ENCODE results near the gene LRMDA. TPM values are rescaled to one million over a fixed set of nuclear protein-coding genes. Genes with fewer than 3 reads are reported as not detected.
A peak's percentile ranks its signal among the peaks of the same experiment; 100 is the strongest.

Gene LRMDA
- total RNA-seq, 4 donors from 2014 or later: 0.76 to 6.4 (median 1.3) TPM

- WGBS, 2 donors: 76 to 80% methylated on average over 2 of the region's 2 CpGs
- intact Hi-C loops (cut with DNase I; ENCODE audit: low total_unique reads): no loop called here
- TF ChIP-seq CTCF (IDR thresholded peaks at IDR 0.05) (no peak), POLR2A (IDR thresholded peaks at IDR 0.05) (no peak)
- no peak overlapping the region for H3K4me3 ChIP-seq (ENCODE audit: low read depth, poor library complexity, severe bottlenecking)
- no peak for DNase-seq (ENCODE audit: low spot score in 2 of 2)
Measured at GRCh38 chr10:75541411-75541810, 110.0 kb downstream of the LRMDA start.

- TF ChIP-seq CTCF (IDR thresholded peaks at IDR 0.05) (no peak), POLR2A (IDR thresholded peaks at IDR 0.05) (no peak)
- DNase-seq (ENCODE audit: low spot score in 2 of 2): no peak
- 58 to 71% methylated on average over 2 of the region's 2 CpGs for WGBS, 2 donors
- H3K4me3 ChIP-seq (ENCODE audit: low read depth, poor library complexity, severe bottlenecking): no peak overlapping the region
- intact Hi-C loops (cut with DNase I; ENCODE audit: low total_unique reads): no loop called here
Measured at GRCh38 chr10:75542084-75542483, 110.7 kb downstream of the LRMDA start.

GRCh38 chr10:75542906-75543305, 111.5 kb downstream of the LRMDA start:
- DNase-seq (ENCODE audit: low spot score in 2 of 2): peak; percentile 78 to 92
- TF ChIP-seq CTCF (IDR thresholded peaks at IDR 0.05) (no peak), POLR2A (IDR thresholded peaks at IDR 0.05) (no peak)
- H3K4me3 ChIP-seq (ENCODE audit: low read depth, poor library complexity, severe bottlenecking): no peak overlapping the region
- intact Hi-C loops (cut with DNase I; ENCODE audit: low total_unique reads): no loop called here
- WGBS, 2 donors: 44 to 49% methylated on average over 7 of the region's 7 CpGs

- no peak for DNase-seq (ENCODE audit: low spot score in 2 of 2)
- intact Hi-C loops (cut with DNase I; ENCODE audit: low total_unique reads): no loop called here
- TF ChIP-seq POLR2A (IDR thresholded peaks at IDR 0.05) (no peak), CTCF (IDR thresholded peaks at IDR 0.05) (no peak)
- WGBS, 2 donors: 79 to 83% methylated on average over 2 of the region's 2 CpGs
- H3K4me3 ChIP-seq (ENCODE audit: low read depth, poor library complexity, severe bottlenecking): no peak overlapping the region
Measured at GRCh38 chr10:75544386-75544785, 113.0 kb downstream of the LRMDA start.

- WGBS, 2 donors: 74 to 81% methylated on average over 5 of the region's 5 CpGs
- TF ChIP-seq CTCF (IDR thresholded peaks at IDR 0.05) (no peak), POLR2A (IDR thresholded peaks at IDR 0.05) (no peak)
- intact Hi-C loops (cut with DNase I; ENCODE audit: low total_unique reads): no loop called here
- H3K4me3 ChIP-seq (ENCODE audit: low read depth, poor library complexity, severe bottlenecking): no peak overlapping the region
- no peak for DNase-seq (ENCODE audit: low spot score in 2 of 2)
Measured at GRCh38 chr10:75544993-75545706, 113.7 kb downstream of the LRMDA start.

- intact Hi-C loops (cut with DNase I; ENCODE audit: low total_unique reads): no loop called here
- no peak overlapping the region for H3K4me3 ChIP-seq (ENCODE audit: low read depth, poor library complexity, severe bottlenecking)
- DNase-seq (ENCODE audit: low spot score in 2 of 2): no peak
- TF ChIP-seq POLR2A (IDR thresholded peaks at IDR 0.05) (no peak), CTCF (IDR thresholded peaks at IDR 0.05) (no peak)
Measured at GRCh38 chr10:75546004-75546403, 114.6 kb downstream of the LRMDA start.
